Measurements from ENCODE around the gene MPZL3.

The MPZL3 gene

DNA sequence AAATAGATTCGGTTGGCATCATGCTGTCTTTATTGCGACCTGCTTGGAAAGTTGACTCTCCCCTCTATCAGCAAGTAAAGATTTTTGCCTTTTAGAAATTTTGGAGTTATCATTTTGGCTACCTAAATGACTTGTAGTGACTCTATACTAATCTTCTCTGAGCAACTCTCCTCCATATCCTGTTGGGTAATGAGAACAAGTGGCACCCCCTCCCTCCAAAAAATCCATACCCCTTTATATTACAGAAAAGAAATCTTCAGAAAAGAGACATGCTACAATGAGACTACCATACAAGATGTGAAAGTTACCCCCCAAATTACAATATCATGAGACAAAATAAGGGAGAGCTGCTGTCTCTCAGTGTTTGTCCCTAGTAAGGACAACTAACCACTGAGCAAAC, 28.6 kb downstream of the MPZL3 start:
- no peak for DNase-seq (ENCODE audit: low read depth in 1 of 2, low spot score in 1 of 2)
- in situ Hi-C loops (cut with HindIII; ENCODE audit: low pct_unique_long_range_greater_than_20kb, low sequenced_read_pairs) = no loop called here
- no peak for TF ChIP-seq JUND (IDR thresholded peaks at IDR 0.05; ENCODE audit: low read depth)

DNA sequence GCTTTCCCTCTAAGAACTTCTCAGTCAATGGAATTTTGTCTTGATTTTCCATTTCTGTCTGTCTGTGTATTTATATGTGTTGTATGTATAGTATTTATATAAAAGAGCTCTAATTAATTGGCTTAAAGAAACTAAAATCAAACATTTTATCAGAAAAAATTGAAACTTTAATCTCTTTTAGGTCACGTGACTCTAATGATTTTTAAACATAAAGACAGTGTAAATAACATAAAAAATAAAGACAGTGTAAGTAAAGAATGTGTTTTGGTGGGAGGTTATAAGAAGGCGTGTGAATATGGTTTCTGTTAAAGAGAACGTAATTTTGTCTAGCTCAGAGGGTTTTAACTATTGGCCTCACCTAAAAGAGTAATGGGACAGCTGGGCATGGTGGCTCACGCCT, 29.7 kb downstream of the MPZL3 start:
- in situ Hi-C loops (cut with HindIII; ENCODE audit: low pct_unique_long_range_greater_than_20kb, low sequenced_read_pairs) = no loop called here
- TF ChIP-seq JUND (IDR thresholded peaks at IDR 0.05; ENCODE audit: low read depth) = no peak
- no peak for DNase-seq (ENCODE audit: low read depth in 1 of 2, low spot score in 1 of 2)

DNA sequence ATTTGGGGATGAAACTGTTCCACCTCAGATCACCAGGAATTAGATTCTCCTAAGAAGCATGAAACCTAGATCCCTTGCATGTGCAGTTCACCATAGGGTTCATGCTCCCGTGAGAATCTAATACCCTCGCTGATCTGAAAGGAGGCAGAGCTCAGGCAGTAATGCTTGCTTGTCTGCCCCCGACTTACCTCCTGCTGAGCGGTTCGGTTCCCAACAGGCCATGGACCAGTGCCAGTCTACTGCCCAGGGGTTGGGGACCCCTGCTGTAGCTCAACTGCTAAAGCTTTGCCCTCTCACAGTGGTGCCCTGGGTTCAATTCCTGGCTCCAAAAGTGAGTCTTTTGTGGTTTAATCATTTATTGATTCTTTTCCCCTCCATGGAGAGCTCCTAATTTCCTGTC, 30.7 kb downstream of the MPZL3 start:
- TF ChIP-seq JUND (IDR thresholded peaks at IDR 0.05; ENCODE audit: low read depth) = no peak
- in situ Hi-C loops (cut with HindIII; ENCODE audit: low pct_unique_long_range_greater_than_20kb, low sequenced_read_pairs) = no loop called here
- DNase-seq (ENCODE audit: low read depth in 1 of 2, low spot score in 1 of 2) = no peak

DNA sequence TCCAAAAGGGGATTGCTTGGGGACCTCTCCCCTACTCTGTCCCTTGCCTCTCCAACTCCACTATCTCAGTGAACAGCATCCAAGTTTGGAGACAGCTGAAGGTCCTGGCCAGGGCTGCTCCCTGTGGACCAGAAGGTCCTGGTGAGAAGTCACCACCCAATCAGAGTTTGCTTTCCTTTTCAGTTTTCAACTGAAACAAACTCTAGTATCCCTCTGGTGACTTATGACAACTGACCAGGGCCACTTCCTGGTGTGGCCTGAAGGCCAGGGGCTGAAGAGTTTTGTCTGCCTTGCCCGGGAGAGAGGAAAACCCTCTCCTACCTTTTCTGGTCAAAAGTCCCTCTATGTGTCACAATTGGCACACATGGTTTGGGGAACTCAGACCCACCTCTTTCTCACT, 32.4 kb downstream of the MPZL3 start:
- DNase-seq (ENCODE audit: low read depth in 1 of 2, low spot score in 1 of 2) = no peak
- TF ChIP-seq JUND (IDR thresholded peaks at IDR 0.05; ENCODE audit: low read depth) = no peak
- in situ Hi-C loops (cut with HindIII; ENCODE audit: low pct_unique_long_range_greater_than_20kb, low sequenced_read_pairs) = no loop called here

DNA sequence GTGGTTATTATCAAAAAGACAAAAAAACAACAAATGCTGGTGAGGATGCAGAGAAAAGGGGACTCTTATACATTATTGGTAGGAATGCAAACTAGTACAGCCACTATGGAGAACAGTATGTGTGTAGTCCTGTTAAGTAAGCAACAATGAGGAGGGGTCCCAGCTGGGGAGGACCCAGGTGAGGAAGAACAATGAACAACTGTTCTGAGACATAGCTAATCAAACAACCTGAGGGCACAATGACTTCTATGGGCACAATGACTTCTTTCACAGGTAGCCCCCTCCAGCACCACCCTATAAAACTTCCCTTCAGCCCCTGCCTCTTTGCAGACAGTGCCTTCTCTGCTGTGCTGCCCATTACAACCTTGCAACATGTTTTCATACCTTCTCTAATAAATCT, 32.9 kb downstream of the MPZL3 start:
- in situ Hi-C loops (cut with HindIII; ENCODE audit: low pct_unique_long_range_greater_than_20kb, low sequenced_read_pairs) = no loop called here
- DNase-seq (ENCODE audit: low read depth in 1 of 2, low spot score in 1 of 2) = no peak
- no peak for TF ChIP-seq JUND (IDR thresholded peaks at IDR 0.05; ENCODE audit: low read depth)

DNA sequence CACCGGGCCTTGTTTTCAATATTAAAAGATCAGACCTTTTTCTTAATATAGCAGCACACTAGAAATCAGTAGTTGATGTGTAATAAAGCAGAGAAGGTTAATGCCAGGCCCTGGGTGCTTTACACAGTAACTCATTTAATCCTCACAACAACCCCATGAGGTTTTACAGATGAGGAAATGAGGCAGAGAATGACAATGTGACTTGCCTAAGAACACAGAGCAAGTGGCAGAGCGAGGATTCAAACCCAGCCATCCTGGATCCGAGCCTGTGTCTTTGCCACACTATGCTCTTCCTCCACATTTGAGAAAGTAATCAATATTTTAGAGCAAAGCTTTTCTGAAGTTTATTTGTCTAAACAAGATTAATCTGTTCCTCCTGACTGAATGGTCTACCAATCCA, 34.6 kb downstream of the MPZL3 start:
- in situ Hi-C loops (cut with HindIII; ENCODE audit: low pct_unique_long_range_greater_than_20kb, low sequenced_read_pairs) = no loop called here
- no peak for TF ChIP-seq JUND (IDR thresholded peaks at IDR 0.05; ENCODE audit: low read depth)

DNA sequence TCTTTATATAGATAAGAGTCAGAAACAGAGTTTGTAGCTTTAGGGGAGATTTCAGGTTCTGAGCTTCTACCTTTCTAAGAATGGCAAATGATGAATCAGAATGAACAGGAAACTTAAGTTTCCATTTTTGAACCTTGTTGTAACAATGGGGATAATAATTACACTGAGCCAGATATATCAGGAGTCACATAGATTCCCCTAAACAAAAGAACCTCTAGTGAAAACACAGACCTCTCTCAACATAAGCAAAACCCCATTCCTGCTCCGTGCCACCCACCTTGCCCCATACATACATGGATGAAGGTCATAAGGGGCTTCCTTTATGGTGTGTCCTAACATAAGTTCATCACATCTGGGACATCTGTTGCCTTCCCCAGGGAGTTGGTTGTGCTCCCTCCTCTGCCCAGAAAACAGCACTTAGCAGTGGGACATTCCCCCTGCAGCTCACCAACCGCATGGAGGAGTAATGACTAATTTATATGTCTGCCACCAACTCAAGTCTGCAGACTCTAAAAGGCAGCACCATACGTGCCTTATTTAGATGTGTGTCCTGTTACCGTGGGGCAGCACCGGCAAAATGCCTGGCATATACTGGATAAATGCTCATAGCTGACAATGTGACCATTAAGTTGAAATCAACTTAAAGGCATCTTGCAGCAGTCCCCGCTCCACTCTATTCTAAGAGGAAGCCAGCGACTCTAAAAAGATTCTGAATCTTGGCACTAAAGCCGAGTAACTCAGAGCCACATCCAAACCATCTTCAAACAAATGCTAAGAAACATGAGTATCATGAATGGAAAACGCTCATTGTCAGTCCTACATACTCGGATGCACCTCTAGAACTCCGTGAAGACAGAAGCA, 35.3 kb downstream of the MPZL3 start:
- TF ChIP-seq JUND (IDR thresholded peaks at IDR 0.05; ENCODE audit: low read depth) = no peak
- in situ Hi-C loops (cut with HindIII; ENCODE audit: low pct_unique_long_range_greater_than_20kb, low sequenced_read_pairs) = no loop called here
- DNase-seq (ENCODE audit: low read depth in 1 of 2, low spot score in 1 of 2) = no peak

More for the DNA sequence above, 34.6 kb downstream of the MPZL3 start:
- no peak for DNase-seq (ENCODE audit: low read depth in 1 of 2, low spot score in 1 of 2)

DNA sequence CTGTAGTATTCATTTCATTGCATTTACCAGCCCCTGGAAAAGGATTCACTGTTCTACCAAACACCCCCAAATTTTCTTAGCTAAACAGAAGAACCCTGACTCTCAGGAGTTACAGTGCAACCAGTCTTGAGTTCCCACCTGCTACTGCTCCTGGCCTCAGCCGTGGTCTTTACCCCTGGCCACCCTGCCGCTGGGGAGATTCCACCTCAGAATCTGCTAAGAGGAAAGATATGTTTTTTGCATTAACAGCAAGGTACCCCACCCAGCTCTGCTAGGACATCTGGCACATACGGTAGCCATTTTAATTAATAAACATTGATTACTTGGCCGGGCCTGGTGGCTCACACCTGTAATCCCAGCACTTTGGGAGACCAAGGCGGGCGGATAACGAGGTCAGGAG, 36.4 kb downstream of the MPZL3 start:
- no peak for DNase-seq (ENCODE audit: low read depth in 1 of 2, low spot score in 1 of 2)
- TF ChIP-seq JUND (IDR thresholded peaks at IDR 0.05; ENCODE audit: low read depth) = no peak
- in situ Hi-C loops (cut with HindIII; ENCODE audit: low pct_unique_long_range_greater_than_20kb, low sequenced_read_pairs) = no loop called here

DNA sequence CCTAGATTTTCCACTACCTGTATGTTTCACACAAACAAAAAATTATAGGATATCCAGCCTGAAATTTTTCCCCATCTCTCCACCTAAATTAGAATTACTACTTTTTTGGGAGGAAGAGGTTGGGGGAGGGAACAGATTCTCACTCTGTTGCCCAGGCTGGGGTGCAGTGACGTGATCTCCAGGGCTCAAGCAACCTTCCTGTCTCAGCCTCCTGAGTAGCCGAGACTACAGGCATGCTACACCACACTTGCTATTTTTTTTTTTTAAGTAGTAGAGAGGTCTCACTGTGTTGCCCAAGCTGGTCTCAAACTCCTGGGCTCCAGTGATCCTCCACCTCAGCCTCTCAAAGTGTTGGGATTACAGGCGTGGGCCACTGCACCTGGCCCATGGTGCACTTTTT, 36.9 kb downstream of the MPZL3 start:
- no peak for DNase-seq (ENCODE audit: low read depth in 1 of 2, low spot score in 1 of 2)
- no peak for TF ChIP-seq JUND (IDR thresholded peaks at IDR 0.05; ENCODE audit: low read depth)
- in situ Hi-C loops (cut with HindIII; ENCODE audit: low pct_unique_long_range_greater_than_20kb, low sequenced_read_pairs) = no loop called here

DNA sequence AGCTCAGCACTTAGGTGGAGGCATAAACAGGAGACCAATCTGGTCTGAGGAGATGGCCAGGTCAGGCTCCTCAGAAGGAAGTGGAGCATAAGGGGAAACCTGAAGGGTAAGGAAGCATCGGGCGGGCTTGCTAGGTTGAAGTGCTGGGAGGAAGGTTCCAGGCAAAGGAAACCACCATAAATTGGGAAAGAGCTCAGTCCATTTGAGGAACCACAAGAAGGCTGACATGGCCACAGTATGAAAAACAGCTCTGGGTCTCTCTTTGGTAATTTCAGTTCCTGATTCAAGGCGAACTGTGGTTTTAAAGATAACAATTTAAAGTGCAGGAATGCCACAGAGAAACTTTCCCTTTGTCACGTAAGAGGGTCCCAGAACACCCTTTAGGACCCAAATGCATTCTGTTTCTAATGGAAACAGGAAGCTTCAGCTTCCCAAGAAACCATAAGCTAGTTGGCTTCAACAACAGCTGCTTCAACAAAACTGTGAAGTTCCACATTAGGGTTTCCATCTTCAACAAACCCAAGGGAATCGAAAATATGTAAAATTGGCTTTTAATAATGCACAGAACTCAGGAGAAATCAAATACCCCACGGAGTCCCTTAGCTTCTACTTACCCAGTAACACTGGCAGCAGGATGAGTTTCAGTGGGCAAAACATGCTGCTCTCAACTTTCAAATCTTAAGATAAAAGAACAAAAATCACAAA, 37.8 kb downstream of the MPZL3 start:
- no peak for DNase-seq (ENCODE audit: low read depth in 1 of 2, low spot score in 1 of 2)
- no peak for TF ChIP-seq JUND (IDR thresholded peaks at IDR 0.05; ENCODE audit: low read depth)
- in situ Hi-C loops (cut with HindIII; ENCODE audit: low pct_unique_long_range_greater_than_20kb, low sequenced_read_pairs) = no loop called here

DNA sequence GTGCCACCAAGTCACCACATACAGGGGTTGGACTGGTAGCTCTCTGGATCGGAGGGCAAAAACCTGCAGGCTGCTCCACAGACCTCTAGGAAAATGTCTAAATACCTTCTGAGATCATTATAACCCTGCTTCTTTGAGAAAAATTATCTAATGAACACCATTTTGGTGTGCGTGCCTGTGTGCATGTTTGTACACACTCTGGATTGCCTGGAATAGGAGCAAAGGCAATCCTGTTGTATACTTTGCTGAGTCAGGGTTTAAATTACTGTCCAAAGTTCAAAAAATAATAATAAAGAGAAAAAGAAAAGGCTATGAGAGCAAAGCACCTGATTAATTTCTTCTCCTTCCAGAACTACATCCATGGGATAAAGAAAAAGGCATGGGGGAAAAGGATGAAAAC, 38.4 kb downstream of the MPZL3 start:
- no peak for TF ChIP-seq JUND (IDR thresholded peaks at IDR 0.05; ENCODE audit: low read depth)
- no peak for DNase-seq (ENCODE audit: low read depth in 1 of 2, low spot score in 1 of 2)
- in situ Hi-C loops (cut with HindIII; ENCODE audit: low pct_unique_long_range_greater_than_20kb, low sequenced_read_pairs) = no loop called here

DNA sequence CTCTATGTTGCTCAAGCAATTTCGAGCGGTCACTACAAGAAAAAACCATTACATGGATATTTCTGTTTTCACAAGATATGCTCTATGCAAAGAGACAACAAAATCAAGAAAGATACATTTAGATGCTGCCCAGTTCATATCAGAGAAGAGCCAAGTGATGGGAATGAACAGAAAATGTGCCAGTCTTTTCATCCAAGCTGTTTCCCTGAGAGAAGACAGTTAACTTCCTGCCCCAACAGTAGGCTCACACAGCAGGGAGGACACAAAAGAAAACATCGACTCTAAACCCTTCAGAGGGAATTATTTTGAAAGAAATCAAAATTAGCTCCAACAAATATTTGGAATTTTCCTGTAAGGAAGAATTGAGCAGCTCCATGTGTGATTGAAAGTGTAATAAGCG, 39.0 kb downstream of the MPZL3 start:
- no peak for TF ChIP-seq JUND (IDR thresholded peaks at IDR 0.05; ENCODE audit: low read depth)

DNA sequence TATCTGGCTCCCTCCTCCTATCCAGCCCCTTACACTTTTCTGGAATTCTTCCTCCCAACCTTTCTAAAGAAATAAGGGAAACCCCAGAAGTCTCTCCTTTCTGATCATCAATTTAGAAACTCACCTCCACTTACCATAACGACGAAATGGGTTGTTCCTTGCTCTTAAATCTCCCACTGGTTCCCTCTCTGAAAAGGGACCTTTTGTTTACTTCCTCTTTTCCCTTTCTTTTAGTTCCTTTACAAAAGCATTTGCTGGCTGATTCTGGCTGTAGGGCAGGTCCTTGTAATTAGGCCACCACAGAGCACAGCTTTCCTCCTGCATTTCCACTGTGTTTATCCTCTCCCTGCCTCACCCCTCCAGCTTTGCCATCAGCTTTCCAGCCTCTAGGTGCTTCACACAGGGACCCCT, 39.4 kb downstream of the MPZL3 start:
- DNase-seq (ENCODE audit: low read depth in 1 of 2, low spot score in 1 of 2) = no peak
- no peak for TF ChIP-seq JUND (IDR thresholded peaks at IDR 0.05; ENCODE audit: low read depth)
- in situ Hi-C loops (cut with HindIII; ENCODE audit: low pct_unique_long_range_greater_than_20kb, low sequenced_read_pairs) = no loop called here

More for the DNA sequence above, 39.0 kb downstream of the MPZL3 start:
- in situ Hi-C loops (cut with HindIII; ENCODE audit: low pct_unique_long_range_greater_than_20kb, low sequenced_read_pairs) = no loop called here
- no peak for DNase-seq (ENCODE audit: low read depth in 1 of 2, low spot score in 1 of 2)
